SU-DHL-6 (cell line): ENCODE measurements around the gene CBX7.

Experiments used
- CTCF ChIP-seq: fragments of 200-600 bp; sonication (generic); IDR thresholded peaks from one replicate; pipeline ENCODE4 v1.5.1; 2017; ENCODE audit warnings: antibody characterized with exemption, mild to moderate bottlenecking, low read length, moderate library complexity; ENCODE audit not compliant: insufficient read depth, poor library complexity, severe bottlenecking
- EZH2phosphoT487 ChIP-seq: fragments of 200-600 bp; sonication (generic), shearing (Covaris generic); conservative IDR thresholded peaks from 2 replicates; pipeline ENCODE4 v1.6.1; 2018; ENCODE audit warnings: mild to moderate bottlenecking, antibody characterized with exemption, low read length, moderate library complexity, mixed read lengths

GRCh38 chr22:39132281-39132680, 20.2 kb downstream of the CBX7 start:
- TF ChIP-seq CTCF (no peak), EZH2phosphoT487 (no peak)
